ENCODE measurements around the gene OPRL1. TPM values are rescaled to one million over a fixed set of nuclear protein-coding genes. Genes with fewer than 3 reads are reported as not detected.

The OPRL1 gene
- total and polyA plus RNA-seq, 2 of the 8 experiments (the other 6 are each of a cell fraction or from before 2014, with no cell fraction given): 0.63 to 0.98 TPM

- H2AK5ac ChIP-seq (ENCODE audit: low read depth, low read length): no peak overlapping the region
- H3K79me2 ChIP-seq (ENCODE audit: control insufficient read depth in 1 of 2, insufficient read depth in 2 of 2, low read length in 2 of 2): no peaks in the 10 kb centered on the region
- H2BK120ac ChIP-seq (replicated peaks; ENCODE audit: low read depth, low read length): no peak overlapping the region
- H2BK20ac ChIP-seq (ENCODE audit: low read length): no peak overlapping the region
- FAIRE-seq: no peak
- peaks cover 0 to 5% of the 10 kb centered on the region in 2 experiments for H4K20me1 ChIP-seq (replicated peaks in 1 of 2; ENCODE audit: control insufficient read depth in 1 of 2, insufficient read depth in 2 of 2, low read length in 2 of 2)
- WGBS, 2 experiments (ENCODE audit: extremely low coverage in 1 of 2, insufficient coverage in 1 of 2, insufficient read length in 1 of 2, insufficient replicate concordance in 2 of 2, low coverage in 1 of 2, low lambda C conversion rate in 2 of 2, missing lambda C conversion rate in 1 of 2): 75% methylated on average over 8 of the region's 12 CpGs; no CpG with 5 or more reads in 1 of the 2 experiments
- no peak overlapping the region for H2BK12ac ChIP-seq (ENCODE audit: low read depth, low read length)
- H4K5ac ChIP-seq (ENCODE audit: insufficient read length, low read depth, low read length): no peak overlapping the region
- H2BK15ac ChIP-seq (ENCODE audit: low read length): no peak overlapping the region
- peaks cover 0 to 17% (median 9%) of the 10 kb centered on the region in 4 experiments; a peak in 5 of 7 replicates for H3K4me1 ChIP-seq (replicated peaks in 1 of 4; ENCODE audit: control insufficient read depth in 3 of 4, insufficient read depth in 4 of 4, low read length in 3 of 4)
- H3K56ac ChIP-seq (replicated peaks; ENCODE audit: insufficient read length, low read depth, low read length): no peak overlapping the region
- H3K9me3 ChIP-seq (ENCODE audit: insufficient read depth in 2 of 2, low read depth in 1 of 2, low read length in 1 of 2): no peaks in the 10 kb centered on the region
- no peak overlapping the region for H3K4me2 ChIP-seq (ENCODE audit: insufficient read depth in 1 of 2, low read depth in 2 of 2, low read length in 2 of 2)
- H3K27me3 ChIP-seq (replicated peaks in 1 of 4; ENCODE audit: control insufficient read depth in 3 of 4, extremely low read depth in 1 of 4, insufficient read depth in 3 of 4, low read length in 3 of 4): peaks cover 0 to 6% (median 5%) of the 10 kb centered on the region in 4 experiments; a peak in 3 of 7 replicates
- no peak overlapping the region for H3K18ac ChIP-seq (ENCODE audit: extremely low read depth, low read length)
- H3K4me3 ChIP-seq (ENCODE audit: extremely low read depth in 1 of 4, insufficient read depth in 2 of 4, low read depth in 3 of 4, low read length in 4 of 4): no peak overlapping the region
- H3K23ac ChIP-seq (ENCODE audit: insufficient read length): no peak overlapping the region
- H3K79me1 ChIP-seq (ENCODE audit: low read depth, low read length): 0 out of 2 replicates have a peak, but pooled peaks cover 3% of the 10 kb centered on the region
- no peak overlapping the region for H4K91ac ChIP-seq (replicated peaks; ENCODE audit: insufficient read length, low read length)
- H4K8ac ChIP-seq (ENCODE audit: extremely low read depth, insufficient read depth, low read length): no peak overlapping the region
- H3K36me3 ChIP-seq (ENCODE audit: control insufficient read depth in 2 of 4, insufficient read depth in 4 of 4, low read length in 3 of 4): peaks cover 0 to 8% (median 3%) of the 10 kb centered on the region in 4 experiments; a peak in 3 of 8 replicates
- no peak for DNase-seq (ENCODE audit: low read depth in 1 of 2, low spot score in 2 of 2)
- no peak overlapping the region for H3K14ac ChIP-seq (ENCODE audit: insufficient read length)
- no peak overlapping the region for H2BK5ac ChIP-seq (ENCODE audit: low read depth, low read length)
- H2AFZ ChIP-seq (ENCODE audit: low read length): no peak overlapping the region
- ChIA-PET POLR2A (ENCODE audit: partially characterized antibody) (no interaction called here), CTCF (ENCODE audit: partially characterized antibody) (interaction anchor here (0.6 to 13.0 kb wide), 4 partner anchors 11 to 880 kb away, joined by 3 to 144 read pairs (median 72); partner anchors contain the start of genes SOX18 and TCEA2)
- H3K27ac ChIP-seq (ENCODE audit: low read depth, low read length): no peak overlapping the region
- H3K9ac ChIP-seq (replicated peaks in 1 of 4; ENCODE audit: extremely low read depth in 1 of 4, low read depth in 3 of 4, low read length in 3 of 4): no peak overlapping the region
- H3K4ac ChIP-seq (replicated peaks; ENCODE audit: insufficient read length, low read depth, low read length): no peak overlapping the region
- peaks cover 11% of the 10 kb centered on the region; the same call in 1 of the 2 replicates for H3K23me2 ChIP-seq (ENCODE audit: low read depth, low read length)
- TF ChIP-seq POLR2A (IDR thresholded peaks at IDR 0.05; ENCODE audit: control extremely low read depth in 1 of 2, low read depth in 2 of 2, low read length in 2 of 2) (no peak), HDAC6 (IDR thresholded peaks at IDR 0.05; ENCODE audit: low read depth, low read length) (no peak), SUZ12 (IDR thresholded peaks at IDR 0.05; ENCODE audit: low read length) (no peak), TEAD4 (IDR thresholded peaks at IDR 0.05; ENCODE audit: low read depth, low read length) (no peak), NRF1 (IDR thresholded peaks at IDR 0.05; ENCODE audit: low read depth, low read length) (no peak), E2F6 (IDR thresholded peaks at IDR 0.05) (no peak), BCL11A (IDR thresholded peaks at IDR 0.05; ENCODE audit: low read depth in 2 of 2, low read length in 2 of 2) (no peak), ZNF274 (IDR thresholded peaks at IDR 0.05; ENCODE audit: borderline replicate concordance, extremely low read depth, low read length) (no peak), PHF8 (conservative IDR thresholded peaks at IDR 0.05; ENCODE audit: low read depth, low read length) (no peak), POU5F1 (IDR thresholded peaks at IDR 0.05; ENCODE audit: low read depth, low read length) (no peak), CBX5 (IDR thresholded peaks at IDR 0.05; ENCODE audit: low read depth, low read length) (no peak), SRF (IDR thresholded peaks at IDR 0.05; ENCODE audit: low read depth, low read length) (no peak), BRCA1 (IDR thresholded peaks at IDR 0.05; ENCODE audit: low read depth, low read length) (no peak), JUN (IDR thresholded peaks at IDR 0.05; ENCODE audit: low read depth, low read length) (no peak)
Observed at GRCh38 chr20:64075556-64075955, 4.3 kb upstream of the OPRL1 start.
